ENCODE measurements around the gene WRAP73. TPM values are rescaled to one million over a fixed set of nuclear protein-coding genes. Genes with fewer than 3 reads are reported as not detected.

Gene WRAP73
- total RNA-seq, 1 donor from 2014 or later = 30.1 TPM

GRCh38 chr1:3670823-3671265 is 20.9 kb upstream of the WRAP73 start:
- H3K27ac Mint-ChIP-seq = no peak overlapping the region
- H3K4me1 Mint-ChIP-seq = peaks cover 66% of the 10 kb centered on the region
- no peaks in the 10 kb centered on the region for H3K9me3 Mint-ChIP-seq
- ATAC-seq (ENCODE audit: low read depth) (no peak), DNase-seq (no peak)
- intact Hi-C loops (cut with micrococcal nuclease) = no loop called here
- no peaks in the 10 kb centered on the region for H3K36me3 Mint-ChIP-seq (ENCODE audit: low read depth)
- no peak for TF ChIP-seq CTCF (IDR thresholded peaks at IDR 0.05)
- POLR2A ChIA-PET = interaction anchor here (0.9 kb wide), 1 partner anchor 16 kb away, joined by 3 read pairs; no protein-coding TSS in a partner anchor
- CTCF ChIA-PET = no interaction called here
- H3K27me3 Mint-ChIP-seq = no peaks in the 10 kb centered on the region
- H3K4me3 Mint-ChIP-seq = no peak overlapping the region

GRCh38 chr1:3669971-3670431 is 20.1 kb upstream of the WRAP73 start:
- no peak for DNase-seq
- H3K9me3 Mint-ChIP-seq = no peaks in the 10 kb centered on the region
- H3K4me3 Mint-ChIP-seq = no peak overlapping the region
- POLR2A ChIA-PET = no interaction called here
- H3K36me3 Mint-ChIP-seq (ENCODE audit: low read depth) = no peaks in the 10 kb centered on the region
- intact Hi-C loops (cut with micrococcal nuclease) = no loop called here
- CTCF ChIA-PET = no interaction called here
- TF ChIP-seq CTCF (IDR thresholded peaks at IDR 0.05) = no peak
- ATAC-seq (ENCODE audit: low read depth) = no peak
- H3K27me3 Mint-ChIP-seq = no peaks in the 10 kb centered on the region
- H3K4me1 Mint-ChIP-seq = peaks cover 67% of the 10 kb centered on the region
- no peak overlapping the region for H3K27ac Mint-ChIP-seq

GRCh38 chr1:3669421-3669821 is 19.5 kb upstream of the WRAP73 start:
- CTCF ChIA-PET = no interaction called here
- DNase-seq = no peak
- no peak overlapping the region for H3K4me3 Mint-ChIP-seq
- intact Hi-C loops (cut with micrococcal nuclease) = no loop called here
- no peaks in the 10 kb centered on the region for H3K27me3 Mint-ChIP-seq
- no peaks in the 10 kb centered on the region for H3K9me3 Mint-ChIP-seq
- peaks cover 72% of the 10 kb centered on the region for H3K4me1 Mint-ChIP-seq
- POLR2A ChIA-PET = interaction anchor here (0.7 to 1.3 kb wide), 2 partner anchors 9 to 12 kb away, joined by 4 read pairs; no protein-coding TSS in a partner anchor
- H3K27ac Mint-ChIP-seq = no peak overlapping the region
- H3K36me3 Mint-ChIP-seq (ENCODE audit: low read depth) = no peaks in the 10 kb centered on the region
- ATAC-seq (ENCODE audit: low read depth) = no peak
- TF ChIP-seq CTCF (IDR thresholded peaks at IDR 0.05) = no peak

DNA sequence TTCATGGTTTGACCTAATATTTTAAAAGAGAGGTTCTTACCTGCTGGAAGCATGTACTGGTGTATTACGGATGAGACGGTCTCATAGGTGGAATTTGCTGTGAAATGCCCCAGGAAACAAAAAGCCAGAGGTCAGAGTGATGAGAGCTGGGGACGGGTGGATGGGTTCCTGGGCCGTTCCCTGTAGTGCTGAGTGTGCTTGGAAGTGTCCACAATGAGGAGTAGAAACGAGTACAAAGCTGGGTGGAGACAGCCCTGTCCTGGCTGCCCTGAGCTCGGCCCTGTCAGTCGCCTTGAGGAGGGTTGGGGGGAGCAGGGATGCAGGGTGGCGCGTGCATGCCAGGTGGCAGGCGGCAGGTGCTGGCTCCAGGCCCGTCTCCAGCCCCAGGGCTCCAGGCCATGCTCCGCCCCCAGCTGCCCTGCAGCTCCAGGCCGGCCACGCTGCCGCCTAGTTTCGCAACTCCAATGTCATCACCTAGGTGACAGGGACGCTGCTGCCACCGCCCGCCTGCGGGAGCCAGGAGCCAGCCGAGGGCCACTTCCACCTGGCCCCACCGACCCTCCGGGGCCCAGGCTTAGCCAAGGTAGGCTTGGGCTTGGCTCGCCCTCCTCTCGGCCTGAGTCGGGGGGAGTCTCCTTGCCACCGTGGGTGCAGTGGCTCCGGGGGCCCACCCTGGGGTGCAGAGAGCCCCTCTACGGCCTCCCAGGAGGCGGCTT is 18.8 kb upstream of the WRAP73 start:
- CTCF ChIA-PET = no interaction called here
- no peak for TF ChIP-seq CTCF (IDR thresholded peaks at IDR 0.05)
- Mint-ChIP-seq H3K27ac (peak overlapping the region; percentile 15), H3K9me3 (no peaks in the 10 kb centered on the region), H3K36me3 (ENCODE audit: low read depth) (no peaks in the 10 kb centered on the region), H3K4me3 (no peak overlapping the region), H3K4me1 (peaks cover 69% of the 10 kb centered on the region), H3K27me3 (no peaks in the 10 kb centered on the region)
- DNase-seq (no peak), ATAC-seq (ENCODE audit: low read depth) (no peak)
- intact Hi-C loops (cut with micrococcal nuclease) = no loop called here
- POLR2A ChIA-PET = interaction anchor here (0.7 to 4.9 kb wide), 3 partner anchors 9 to 12 kb away, joined by 4 to 89 read pairs (median 4); no protein-coding TSS in a partner anchor

GRCh38 chr1:3668148-3668547 is 18.2 kb upstream of the WRAP73 start:
- ChIA-PET CTCF (no interaction called here), POLR2A (interaction anchor here (1.3 to 4.9 kb wide), 4 partner anchors 9 to 19 kb away, joined by 4 to 89 read pairs (median 26); partner anchors contain the start of gene WRAP73)
- intact Hi-C loops (cut with micrococcal nuclease) = no loop called here
- Mint-ChIP-seq H3K27me3 (no peaks in the 10 kb centered on the region), H3K9me3 (no peaks in the 10 kb centered on the region), H3K36me3 (ENCODE audit: low read depth) (no peaks in the 10 kb centered on the region), H3K27ac (peak overlapping the region; percentile 15), H3K4me3 (no peak overlapping the region), H3K4me1 (peaks cover 63% of the 10 kb centered on the region)
- DNase-seq (no peak), ATAC-seq (ENCODE audit: low read depth) (no peak)
- no peak for TF ChIP-seq CTCF (IDR thresholded peaks at IDR 0.05)

Measured in activated B cell treated with CpG ODN at 0.5 μM for 24 hours (primary cell).